ENCODE measurements around the gene EPG5. TPM values are rescaled to one million over a fixed set of nuclear protein-coding genes. Genes with fewer than 3 reads are reported as not detected.

The EPG5 gene
- total RNA-seq, 1 donor from 2014 or later, result 36.6 TPM

DNA sequence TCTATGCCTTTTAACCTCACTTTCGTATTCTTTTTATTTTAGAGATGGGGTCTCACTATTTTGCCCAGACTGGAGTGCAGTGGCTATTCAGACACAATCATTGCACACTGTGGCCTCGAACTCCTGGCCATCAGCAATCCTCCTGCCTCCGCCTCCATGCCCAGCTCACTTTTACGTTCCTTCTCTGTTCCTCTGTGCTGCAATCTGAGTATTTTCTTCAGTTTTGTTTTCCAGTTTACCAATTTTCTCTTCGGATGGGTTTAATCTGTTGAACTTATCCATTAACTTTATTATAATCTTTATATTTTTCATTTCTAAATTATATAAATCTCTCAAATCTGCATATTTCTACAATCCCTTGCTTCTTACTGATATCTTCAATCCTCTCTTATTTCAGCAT lies 103.0 kb downstream of the EPG5 start:
- Mint-ChIP-seq H3K9me3 (ENCODE audit: unreplicated experiment) (peaks cover 6% of the 10 kb centered on the region), H3K4me1 (ENCODE audit: low read depth, unreplicated experiment) (no peaks in the 10 kb centered on the region), H3K4me3 (ENCODE audit: unreplicated experiment) (no peak overlapping the region), H3K27me3 (ENCODE audit: unreplicated experiment) (peaks cover 4% of the 10 kb centered on the region), H3K27ac (ENCODE audit: unreplicated experiment) (no peak overlapping the region), H3K36me3 (ENCODE audit: unreplicated experiment) (peaks cover 27% of the 10 kb centered on the region)
- TF ChIP-seq, protein P1, sequence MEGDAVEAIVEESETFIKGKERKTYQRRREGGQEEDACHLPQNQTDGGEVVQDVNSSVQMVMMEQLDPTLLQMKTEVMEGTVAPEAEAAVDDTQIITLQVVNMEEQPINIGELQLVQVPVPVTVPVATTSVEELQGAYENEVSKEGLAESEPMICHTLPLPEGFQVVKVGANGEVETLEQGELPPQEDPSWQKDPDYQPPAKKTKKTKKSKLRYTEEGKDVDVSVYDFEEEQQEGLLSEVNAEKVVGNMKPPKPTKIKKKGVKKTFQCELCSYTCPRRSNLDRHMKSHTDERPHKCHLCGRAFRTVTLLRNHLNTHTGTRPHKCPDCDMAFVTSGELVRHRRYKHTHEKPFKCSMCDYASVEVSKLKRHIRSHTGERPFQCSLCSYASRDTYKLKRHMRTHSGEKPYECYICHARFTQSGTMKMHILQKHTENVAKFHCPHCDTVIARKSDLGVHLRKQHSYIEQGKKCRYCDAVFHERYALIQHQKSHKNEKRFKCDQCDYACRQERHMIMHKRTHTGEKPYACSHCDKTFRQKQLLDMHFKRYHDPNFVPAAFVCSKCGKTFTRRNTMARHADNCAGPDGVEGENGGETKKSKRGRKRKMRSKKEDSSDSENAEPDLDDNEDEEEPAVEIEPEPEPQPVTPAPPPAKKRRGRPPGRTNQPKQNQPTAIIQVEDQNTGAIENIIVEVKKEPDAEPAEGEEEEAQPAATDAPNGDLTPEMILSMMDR (IDR thresholded peaks at IDR 0.05; ENCODE audit: partially characterized antibody, unreplicated experiment), result no peak
- no peak for DNase-seq

DNA sequence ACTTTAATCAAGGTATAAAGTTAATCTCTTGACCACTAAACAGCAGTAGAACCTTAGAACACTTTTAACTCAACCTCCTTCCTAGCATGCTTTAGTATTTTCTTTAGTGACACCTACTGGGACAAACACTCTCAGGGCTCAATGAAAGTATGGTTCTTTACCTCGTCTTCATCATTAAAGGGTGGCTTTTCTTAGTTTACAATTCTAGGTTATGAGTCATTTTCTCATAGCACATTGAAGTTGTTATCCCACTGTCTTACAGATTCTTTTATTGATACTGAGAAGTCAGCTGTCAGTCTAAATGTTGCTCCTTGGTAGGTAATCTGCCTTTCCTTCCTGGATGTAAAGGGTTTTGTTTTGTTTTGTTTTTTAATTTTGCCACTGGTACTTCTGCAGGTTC lies 103.7 kb downstream of the EPG5 start:
- peaks cover 4% of the 10 kb centered on the region for H3K27me3 Mint-ChIP-seq (ENCODE audit: unreplicated experiment)
- no peaks in the 10 kb centered on the region for H3K4me1 Mint-ChIP-seq (ENCODE audit: low read depth, unreplicated experiment)
- H3K27ac Mint-ChIP-seq (ENCODE audit: unreplicated experiment), result no peak overlapping the region
- peaks cover 27% of the 10 kb centered on the region for H3K36me3 Mint-ChIP-seq (ENCODE audit: unreplicated experiment)
- no peak overlapping the region for H3K4me3 Mint-ChIP-seq (ENCODE audit: unreplicated experiment)
- H3K9me3 Mint-ChIP-seq (ENCODE audit: unreplicated experiment), result peaks cover 6% of the 10 kb centered on the region
- no peak for DNase-seq
- TF ChIP-seq, protein P1 (IDR thresholded peaks at IDR 0.05; ENCODE audit: partially characterized antibody, unreplicated experiment), result no peak

GRCh38 chr18:45861926-45862325 lies 105.2 kb downstream of the EPG5 start:
- peaks cover 1% of the 10 kb centered on the region for H3K27me3 Mint-ChIP-seq (ENCODE audit: unreplicated experiment)
- no peak for DNase-seq
- H3K9me3 Mint-ChIP-seq (ENCODE audit: unreplicated experiment), result peaks cover 6% of the 10 kb centered on the region
- peaks cover 27% of the 10 kb centered on the region for H3K36me3 Mint-ChIP-seq (ENCODE audit: unreplicated experiment)
- no peak overlapping the region for H3K4me3 Mint-ChIP-seq (ENCODE audit: unreplicated experiment)
- no peaks in the 10 kb centered on the region for H3K4me1 Mint-ChIP-seq (ENCODE audit: low read depth, unreplicated experiment)
- TF ChIP-seq, protein P1 (IDR thresholded peaks at IDR 0.05; ENCODE audit: partially characterized antibody, unreplicated experiment), result no peak
- no peak overlapping the region for H3K27ac Mint-ChIP-seq (ENCODE audit: unreplicated experiment)

DNA sequence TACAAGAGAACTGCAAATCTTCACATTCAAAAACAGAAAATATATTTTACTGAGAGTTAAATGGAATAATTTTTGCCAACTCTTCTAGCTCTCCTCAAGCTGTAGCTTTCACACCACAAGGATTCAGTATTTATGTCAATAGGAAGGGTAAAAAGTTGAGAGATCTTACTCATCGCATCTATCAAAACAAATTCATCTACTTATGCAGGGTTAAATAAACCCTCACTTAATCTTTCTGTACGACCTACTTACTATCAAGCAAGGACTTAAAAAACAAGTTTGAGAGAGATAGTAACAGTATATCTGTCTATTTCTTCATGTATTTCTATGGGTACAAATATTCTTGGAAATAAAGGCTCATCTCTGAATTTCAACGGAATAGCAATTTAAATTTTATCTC lies 106.2 kb downstream of the EPG5 start:
- H3K4me1 Mint-ChIP-seq (ENCODE audit: low read depth, unreplicated experiment), result no peaks in the 10 kb centered on the region
- TF ChIP-seq, protein P1 (IDR thresholded peaks at IDR 0.05; ENCODE audit: partially characterized antibody, unreplicated experiment), result no peak
- H3K9me3 Mint-ChIP-seq (ENCODE audit: unreplicated experiment), result peaks cover 6% of the 10 kb centered on the region

GRCh38 chr18:45860492-45860891 lies 106.6 kb downstream of the EPG5 start:
- Mint-ChIP-seq H3K9me3 (ENCODE audit: unreplicated experiment) (peaks cover 6% of the 10 kb centered on the region), H3K27ac (ENCODE audit: unreplicated experiment) (no peak overlapping the region)

More for the DNA sequence above, 106.2 kb downstream of the EPG5 start:
- Mint-ChIP-seq H3K36me3 (ENCODE audit: unreplicated experiment) (peaks cover 27% of the 10 kb centered on the region), H3K27me3 (ENCODE audit: unreplicated experiment) (peaks cover 1% of the 10 kb centered on the region), H3K4me3 (ENCODE audit: unreplicated experiment) (no peak overlapping the region), H3K27ac (ENCODE audit: unreplicated experiment) (no peak overlapping the region)
- no peak for DNase-seq

More at GRCh38 chr18:45860492-45860891, 106.6 kb downstream of the EPG5 start:
- Mint-ChIP-seq H3K4me3 (ENCODE audit: unreplicated experiment) (no peak overlapping the region), H3K27me3 (ENCODE audit: unreplicated experiment) (peaks cover 1% of the 10 kb centered on the region), H3K4me1 (ENCODE audit: low read depth, unreplicated experiment) (no peaks in the 10 kb centered on the region), H3K36me3 (ENCODE audit: unreplicated experiment) (peaks cover 28% of the 10 kb centered on the region)
- no peak for DNase-seq
- TF ChIP-seq, protein P1 (IDR thresholded peaks at IDR 0.05; ENCODE audit: partially characterized antibody, unreplicated experiment), result no peak

Data from glutamatergic neuron (in vitro differentiated cells).